LNCaP clone FGC (cell line): ENCODE results near the gene TMEM33.
A peak's percentile ranks its signal among the peaks of the same experiment; 100 is the strongest.

Experiments used
- DNase-seq: peaks from one replicate; pipeline ENCODE4 v3.0.0-alpha.2; 2011; ENCODE audit warnings: low read depth
- H3K4me3 ChIP-seq: 2 replicates; pipeline ENCODE4 v1.5.1; 2011; ENCODE audit warnings: mild to moderate bottlenecking, low read depth, low read length, control low read depth
- TF ChIP-seq, protein P1 (sequence below): IDR thresholded peaks from 2 replicates; pipeline ENCODE4 v1.5.1; 2012; ENCODE audit warnings: mild to moderate bottlenecking; ENCODE audit not compliant: control insufficient read depth, insufficient read depth; ENCODE audit errors: extremely low read depth

Gene TMEM33

GRCh38 chr4:41963105-41963504, 27.9 kb downstream of the TMEM33 start:
- no peak overlapping the region for H3K4me3 ChIP-seq
- no peak for DNase-seq
- TF ChIP-seq, protein P1, sequence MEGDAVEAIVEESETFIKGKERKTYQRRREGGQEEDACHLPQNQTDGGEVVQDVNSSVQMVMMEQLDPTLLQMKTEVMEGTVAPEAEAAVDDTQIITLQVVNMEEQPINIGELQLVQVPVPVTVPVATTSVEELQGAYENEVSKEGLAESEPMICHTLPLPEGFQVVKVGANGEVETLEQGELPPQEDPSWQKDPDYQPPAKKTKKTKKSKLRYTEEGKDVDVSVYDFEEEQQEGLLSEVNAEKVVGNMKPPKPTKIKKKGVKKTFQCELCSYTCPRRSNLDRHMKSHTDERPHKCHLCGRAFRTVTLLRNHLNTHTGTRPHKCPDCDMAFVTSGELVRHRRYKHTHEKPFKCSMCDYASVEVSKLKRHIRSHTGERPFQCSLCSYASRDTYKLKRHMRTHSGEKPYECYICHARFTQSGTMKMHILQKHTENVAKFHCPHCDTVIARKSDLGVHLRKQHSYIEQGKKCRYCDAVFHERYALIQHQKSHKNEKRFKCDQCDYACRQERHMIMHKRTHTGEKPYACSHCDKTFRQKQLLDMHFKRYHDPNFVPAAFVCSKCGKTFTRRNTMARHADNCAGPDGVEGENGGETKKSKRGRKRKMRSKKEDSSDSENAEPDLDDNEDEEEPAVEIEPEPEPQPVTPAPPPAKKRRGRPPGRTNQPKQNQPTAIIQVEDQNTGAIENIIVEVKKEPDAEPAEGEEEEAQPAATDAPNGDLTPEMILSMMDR, result peak; percentile 44

GRCh38 chr4:41964401-41964800, 29.2 kb downstream of the TMEM33 start:
- TF ChIP-seq, protein P1, result no peak
- no peak overlapping the region for H3K4me3 ChIP-seq
- DNase-seq, result no peak

DNA sequence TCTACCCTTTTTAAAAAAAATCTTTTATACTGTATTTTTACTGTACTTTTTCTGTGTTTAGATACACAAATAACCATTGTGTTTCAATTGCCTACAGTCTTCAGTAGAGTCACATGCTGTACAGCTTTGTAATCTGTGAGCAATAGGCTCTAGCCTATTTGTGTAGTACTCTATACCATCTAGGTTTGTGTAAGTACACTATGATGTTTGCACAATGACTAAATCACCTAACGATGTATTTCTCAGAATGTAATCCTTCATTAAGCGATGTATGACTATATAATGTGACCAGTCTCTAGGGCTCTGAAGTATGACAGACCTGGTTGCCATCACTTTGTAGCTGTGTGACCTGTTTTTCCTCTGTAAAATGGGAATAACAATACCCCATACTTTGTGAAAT, 32.2 kb downstream of the TMEM33 start:
- TF ChIP-seq, protein P1, result no peak
- no peak overlapping the region for H3K4me3 ChIP-seq
- DNase-seq, result no peak

DNA sequence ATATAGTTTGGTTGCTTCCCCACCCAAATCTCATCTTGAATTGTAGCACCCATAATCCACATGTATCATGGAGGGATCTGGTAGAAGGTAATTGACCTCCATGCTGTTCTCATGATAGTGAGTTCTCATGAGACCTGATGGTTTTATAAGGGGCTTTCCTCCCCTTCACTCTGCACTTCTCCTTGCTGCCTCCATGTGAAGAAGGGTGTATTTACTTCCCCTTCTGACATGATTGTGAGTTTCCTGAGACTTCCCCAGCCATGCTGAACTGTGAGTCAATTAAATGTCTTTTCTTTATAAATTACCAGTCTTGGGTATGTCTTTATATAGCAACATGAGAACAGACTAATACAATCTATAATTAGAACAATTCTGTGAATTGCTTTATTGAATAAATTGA, 34.4 kb downstream of the TMEM33 start:
- no peak for DNase-seq
- TF ChIP-seq, protein P1, result no peak
- H3K4me3 ChIP-seq, result no peak overlapping the region

DNA sequence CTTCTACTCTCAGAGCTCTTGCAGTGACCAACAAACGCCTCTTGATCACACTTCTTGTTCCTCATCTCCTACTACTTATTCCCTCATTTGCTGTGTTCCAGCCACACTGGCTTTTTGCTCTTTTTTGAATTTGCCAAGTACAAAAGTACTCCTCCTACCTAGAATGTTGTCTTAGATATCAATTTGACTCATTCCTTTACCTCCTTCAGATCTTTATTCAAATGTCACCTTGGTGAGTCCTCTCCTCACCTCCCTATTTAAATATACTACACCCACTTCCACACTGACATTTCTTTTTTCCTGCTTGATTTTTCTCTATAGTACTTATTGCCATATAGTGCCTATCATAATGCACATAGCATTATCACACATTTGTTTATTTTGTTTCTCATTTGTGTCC, 40.1 kb downstream of the TMEM33 start:
- H3K4me3 ChIP-seq, result no peak overlapping the region
- TF ChIP-seq, protein P1, result no peak
- DNase-seq, result no peak

DNA sequence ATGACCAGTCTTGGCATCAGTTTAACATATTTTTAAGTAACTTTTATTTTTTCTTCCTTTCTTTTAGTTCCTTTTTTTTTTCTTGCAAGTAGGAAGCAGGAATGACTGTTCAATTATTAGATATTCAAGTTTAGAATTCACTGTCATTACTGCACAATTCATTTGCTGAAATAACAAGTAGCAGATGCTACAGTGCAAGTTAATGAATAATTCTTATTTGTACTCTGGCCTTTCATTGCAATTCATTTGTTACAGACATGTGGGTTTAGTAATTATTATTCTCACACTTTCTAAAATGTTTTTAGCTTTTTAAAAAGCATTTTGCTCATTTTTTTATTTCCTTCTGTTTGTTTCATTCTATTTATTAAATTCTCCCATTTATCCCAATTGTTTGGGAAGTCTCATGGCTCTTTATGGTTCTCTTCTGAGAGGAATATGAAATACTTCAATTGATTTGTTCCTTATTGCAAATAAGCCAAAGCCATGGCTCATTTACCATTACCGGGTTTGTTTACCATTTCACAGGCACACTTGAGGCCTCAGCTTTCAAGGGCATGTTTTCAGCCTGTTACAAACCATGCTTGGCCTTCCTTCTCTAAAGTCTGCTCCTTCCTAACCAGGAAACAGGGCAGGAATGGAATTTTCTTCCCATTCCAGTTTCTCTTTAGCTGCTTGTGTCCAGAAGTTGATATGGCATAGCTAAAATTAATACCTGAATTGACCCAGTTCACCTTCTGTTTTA, 41.7 kb downstream of the TMEM33 start:
- TF ChIP-seq, protein P1, result no peak
- DNase-seq, result no peak
- H3K4me3 ChIP-seq, result no peak overlapping the region

DNA sequence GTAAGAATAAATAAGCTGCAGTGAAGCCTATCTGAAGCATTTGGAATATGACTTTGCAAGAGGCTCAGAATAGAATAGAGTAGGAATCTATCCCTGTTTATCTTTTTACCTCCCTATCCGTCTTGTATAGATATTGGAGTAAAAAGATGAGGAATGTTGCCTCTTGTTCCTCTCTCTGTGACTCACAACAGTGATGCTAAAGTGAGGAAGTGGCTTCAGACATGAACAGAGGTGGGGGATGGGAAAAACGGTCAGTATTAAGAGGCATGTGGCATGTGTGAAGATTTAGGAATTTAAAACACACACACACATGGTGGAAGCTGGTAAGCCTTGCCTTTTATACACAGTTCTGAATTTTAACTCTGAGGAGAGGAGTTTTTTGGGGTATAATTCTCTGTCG, 42.5 kb downstream of the TMEM33 start:
- no peak overlapping the region for H3K4me3 ChIP-seq
- TF ChIP-seq, protein P1, result no peak

More for the DNA sequence above, 42.5 kb downstream of the TMEM33 start:
- DNase-seq, result no peak
